ENCODE results near the gene PRLR. TPM values are rescaled to one million over a fixed set of nuclear protein-coding genes. Genes with fewer than 3 reads are reported as not detected.

Gene PRLR
- total RNA-seq, 1 experiment from 2014 or later = 2.5 TPM

DNA sequence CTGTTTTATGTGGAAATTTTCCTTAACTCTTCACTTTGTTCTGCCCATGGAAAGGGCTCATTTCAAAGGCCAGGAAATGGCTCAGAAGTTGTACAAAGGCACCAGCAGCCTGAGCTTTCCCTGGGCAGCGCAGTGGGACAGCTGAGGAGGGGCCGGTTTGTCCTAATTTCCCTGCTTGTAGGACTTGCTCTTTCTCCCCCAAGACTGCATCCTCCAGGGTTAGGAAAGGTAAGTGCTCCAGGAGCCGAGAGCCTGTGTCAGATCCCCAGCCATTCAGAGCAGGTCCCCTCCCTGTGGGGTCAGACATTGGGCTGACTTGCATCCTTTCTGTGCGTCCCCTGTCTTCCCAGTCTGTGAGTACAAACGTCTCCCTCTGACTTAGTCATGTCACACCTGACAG lies 226.1 kb downstream of the PRLR start:
- peak; percentile 52 for DNase-seq
- no peaks in the 10 kb centered on the region for H3K4me1 ChIP-seq (ENCODE audit: insufficient read depth, low read length)
- no peak overlapping the region for H3T11ph ChIP-seq (ENCODE audit: low read length)
- H3K9me3 ChIP-seq (ENCODE audit: control insufficient read depth, low read depth, low read length) = no peaks in the 10 kb centered on the region
- H2BK12ac ChIP-seq (ENCODE audit: insufficient read length, low read depth, low read length) = no peak overlapping the region
- no peak overlapping the region for H3K9ac ChIP-seq (ENCODE audit: extremely low read depth, insufficient read length, low read length)
- H3K56ac ChIP-seq (ENCODE audit: insufficient read length, low read depth, low read length) = no peak overlapping the region
- H3K36me3 Mint-ChIP-seq (ENCODE audit: insufficient read depth in 1 of 3, low read depth in 3 of 3) = no peaks in the 10 kb centered on the region
- H2BK20ac ChIP-seq (ENCODE audit: low read depth, low read length, poor library complexity, severe bottlenecking) = no peak overlapping the region
- H4K91ac ChIP-seq (ENCODE audit: insufficient read length, low read depth, low read length) = no peak overlapping the region
- no peak overlapping the region for H3K27ac ChIP-seq (ENCODE audit: insufficient read length, low read depth, low read length)
- peak overlapping the region in 1 of 3 experiments; percentile 60; a peak in 1 of 7 replicates for H3K27ac Mint-ChIP-seq
- peaks cover 0 to 2% of the 10 kb centered on the region in 2 experiments; a peak in 2 of 5 replicates for H3K9me3 Mint-ChIP-seq
- no peak overlapping the region for H3K4ac ChIP-seq (ENCODE audit: low read depth, low read length)
- no peaks in the 10 kb centered on the region for H3K27me3 ChIP-seq (ENCODE audit: insufficient read depth, low read length)
- no peaks in the 10 kb centered on the region for H3K23me2 ChIP-seq (ENCODE audit: insufficient read length, low read depth, low read length, poor library complexity, severe bottlenecking)
- no peak overlapping the region for H2BK5ac ChIP-seq (ENCODE audit: insufficient read length, low read length)
- no peak overlapping the region for H2AK5ac ChIP-seq (ENCODE audit: insufficient read length, low read length)
- no peak overlapping the region for H2AFZ ChIP-seq (ENCODE audit: low read length)
- H3K27me3 Mint-ChIP-seq (ENCODE audit: low read depth) = peaks cover 12% of the 10 kb centered on the region
- H3K23ac ChIP-seq (ENCODE audit: insufficient read length, low read depth, low read length) = no peak overlapping the region
- H2BK15ac ChIP-seq (ENCODE audit: low read depth, low read length) = no peak overlapping the region
- no peak overlapping the region; a peak in 1 of 5 replicates for H3K4me3 Mint-ChIP-seq
- H3K4me2 ChIP-seq (ENCODE audit: insufficient read depth, insufficient read length, low read length) = no peak overlapping the region
- H4K20me1 ChIP-seq (ENCODE audit: control insufficient read depth, insufficient read depth, insufficient read length) = no peaks in the 10 kb centered on the region
- H2BK120ac ChIP-seq (ENCODE audit: low read depth, low read length, poor library complexity, severe bottlenecking) = no peak overlapping the region
- no peak overlapping the region for H4K5ac ChIP-seq (ENCODE audit: insufficient read length, low read depth, low read length)
- H3K4me1 Mint-ChIP-seq = peaks cover 8 to 18% of the 10 kb centered on the region in 2 experiments
- H3K14ac ChIP-seq (ENCODE audit: insufficient read depth, low read length) = no peak overlapping the region
- no CpG with 5 or more reads among the region's 5 CpGs for WGBS (ENCODE audit: extremely low coverage, insufficient read length, low lambda C conversion rate)
- H3K79me1 ChIP-seq (ENCODE audit: insufficient read depth, low read depth, low read length, poor library complexity, severe bottlenecking) = no peaks in the 10 kb centered on the region
- no peak overlapping the region for H4K8ac ChIP-seq (replicated peaks; ENCODE audit: insufficient read length, low read depth, low read length)
- H3K18ac ChIP-seq (ENCODE audit: insufficient read length, low read depth, low read length) = no peak overlapping the region
- TF ChIP-seq, protein P1, sequence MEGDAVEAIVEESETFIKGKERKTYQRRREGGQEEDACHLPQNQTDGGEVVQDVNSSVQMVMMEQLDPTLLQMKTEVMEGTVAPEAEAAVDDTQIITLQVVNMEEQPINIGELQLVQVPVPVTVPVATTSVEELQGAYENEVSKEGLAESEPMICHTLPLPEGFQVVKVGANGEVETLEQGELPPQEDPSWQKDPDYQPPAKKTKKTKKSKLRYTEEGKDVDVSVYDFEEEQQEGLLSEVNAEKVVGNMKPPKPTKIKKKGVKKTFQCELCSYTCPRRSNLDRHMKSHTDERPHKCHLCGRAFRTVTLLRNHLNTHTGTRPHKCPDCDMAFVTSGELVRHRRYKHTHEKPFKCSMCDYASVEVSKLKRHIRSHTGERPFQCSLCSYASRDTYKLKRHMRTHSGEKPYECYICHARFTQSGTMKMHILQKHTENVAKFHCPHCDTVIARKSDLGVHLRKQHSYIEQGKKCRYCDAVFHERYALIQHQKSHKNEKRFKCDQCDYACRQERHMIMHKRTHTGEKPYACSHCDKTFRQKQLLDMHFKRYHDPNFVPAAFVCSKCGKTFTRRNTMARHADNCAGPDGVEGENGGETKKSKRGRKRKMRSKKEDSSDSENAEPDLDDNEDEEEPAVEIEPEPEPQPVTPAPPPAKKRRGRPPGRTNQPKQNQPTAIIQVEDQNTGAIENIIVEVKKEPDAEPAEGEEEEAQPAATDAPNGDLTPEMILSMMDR (conservative IDR thresholded peaks at IDR 0.05) = no peak
- H3K79me2 ChIP-seq (ENCODE audit: insufficient read depth, low read length) = no peaks in the 10 kb centered on the region
